Measurements from ENCODE around the gene PARD3.

Gene PARD3

DNA sequence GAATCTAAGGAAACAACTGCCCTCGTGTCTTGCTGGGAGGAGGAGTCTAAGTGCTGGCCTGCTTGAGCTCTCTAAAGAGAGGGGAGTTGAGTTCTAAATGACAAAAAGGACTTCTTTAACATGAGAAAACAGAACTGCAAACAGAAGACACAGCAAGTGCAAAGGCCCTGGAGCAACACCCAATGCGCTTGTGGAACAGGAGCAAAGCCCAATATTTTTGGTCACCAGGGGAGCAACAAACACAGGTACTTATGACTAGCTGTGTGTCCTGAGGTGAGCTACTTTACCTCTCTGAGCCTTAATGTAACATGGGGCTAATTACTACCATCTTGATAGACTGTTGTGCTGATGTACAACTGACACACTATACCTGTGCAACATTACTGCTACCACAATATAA is 634.3 kb downstream of the PARD3 start:
- DNase-seq (ENCODE audit: insufficient read length, low spot score) (no peak), FAIRE-seq (no peak)
- TF ChIP-seq, protein P1, sequence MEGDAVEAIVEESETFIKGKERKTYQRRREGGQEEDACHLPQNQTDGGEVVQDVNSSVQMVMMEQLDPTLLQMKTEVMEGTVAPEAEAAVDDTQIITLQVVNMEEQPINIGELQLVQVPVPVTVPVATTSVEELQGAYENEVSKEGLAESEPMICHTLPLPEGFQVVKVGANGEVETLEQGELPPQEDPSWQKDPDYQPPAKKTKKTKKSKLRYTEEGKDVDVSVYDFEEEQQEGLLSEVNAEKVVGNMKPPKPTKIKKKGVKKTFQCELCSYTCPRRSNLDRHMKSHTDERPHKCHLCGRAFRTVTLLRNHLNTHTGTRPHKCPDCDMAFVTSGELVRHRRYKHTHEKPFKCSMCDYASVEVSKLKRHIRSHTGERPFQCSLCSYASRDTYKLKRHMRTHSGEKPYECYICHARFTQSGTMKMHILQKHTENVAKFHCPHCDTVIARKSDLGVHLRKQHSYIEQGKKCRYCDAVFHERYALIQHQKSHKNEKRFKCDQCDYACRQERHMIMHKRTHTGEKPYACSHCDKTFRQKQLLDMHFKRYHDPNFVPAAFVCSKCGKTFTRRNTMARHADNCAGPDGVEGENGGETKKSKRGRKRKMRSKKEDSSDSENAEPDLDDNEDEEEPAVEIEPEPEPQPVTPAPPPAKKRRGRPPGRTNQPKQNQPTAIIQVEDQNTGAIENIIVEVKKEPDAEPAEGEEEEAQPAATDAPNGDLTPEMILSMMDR (IDR thresholded peaks at IDR 0.05; ENCODE audit: insufficient read depth, missing control alignments), result no peak

DNA sequence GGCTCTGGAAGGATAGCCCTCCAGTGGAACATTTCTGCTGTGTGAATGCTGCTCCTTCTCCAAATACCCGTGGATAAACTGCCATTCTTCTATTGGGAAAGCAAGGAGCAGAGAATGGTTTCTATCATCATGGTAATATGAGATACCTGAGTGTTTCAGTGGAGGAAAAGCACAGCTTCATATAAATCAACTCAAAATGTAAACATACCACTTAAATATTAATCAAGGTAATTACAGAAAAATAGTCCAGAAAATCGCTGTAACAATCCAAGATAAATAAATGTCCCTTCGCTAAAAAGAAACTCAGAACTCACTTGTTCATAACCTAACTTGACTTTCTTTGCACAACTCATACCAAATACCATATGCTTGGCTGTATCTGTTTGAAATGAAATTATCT is 635.8 kb downstream of the PARD3 start:
- FAIRE-seq (no peak), DNase-seq (ENCODE audit: insufficient read length, low spot score) (no peak)

DNA sequence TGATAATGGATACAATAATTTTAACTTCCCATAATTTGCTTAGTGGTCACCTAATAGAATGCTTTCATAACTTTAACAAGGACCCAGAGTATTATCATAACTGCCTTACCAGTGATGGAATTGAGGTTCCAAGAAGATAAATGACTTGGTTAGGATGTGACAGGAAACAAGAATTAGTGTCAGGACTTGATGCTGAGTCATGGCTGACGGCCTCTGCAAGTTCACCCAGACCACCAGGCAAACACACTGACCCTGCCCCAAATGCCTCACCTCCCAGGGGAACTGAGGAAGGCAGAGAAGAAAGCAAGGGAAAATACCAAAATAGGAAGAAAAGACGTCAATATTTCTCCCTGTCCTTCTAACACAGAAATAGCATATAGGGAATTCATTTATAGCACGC is 636.3 kb downstream of the PARD3 start:
- DNase-seq (ENCODE audit: insufficient read length, low spot score) (no peak), FAIRE-seq (no peak)
- TF ChIP-seq, protein P1 (IDR thresholded peaks at IDR 0.05; ENCODE audit: insufficient read depth, missing control alignments), result no peak

More for the DNA sequence above, 635.8 kb downstream of the PARD3 start:
- TF ChIP-seq, protein P1 (IDR thresholded peaks at IDR 0.05; ENCODE audit: insufficient read depth, missing control alignments), result no peak

DNA sequence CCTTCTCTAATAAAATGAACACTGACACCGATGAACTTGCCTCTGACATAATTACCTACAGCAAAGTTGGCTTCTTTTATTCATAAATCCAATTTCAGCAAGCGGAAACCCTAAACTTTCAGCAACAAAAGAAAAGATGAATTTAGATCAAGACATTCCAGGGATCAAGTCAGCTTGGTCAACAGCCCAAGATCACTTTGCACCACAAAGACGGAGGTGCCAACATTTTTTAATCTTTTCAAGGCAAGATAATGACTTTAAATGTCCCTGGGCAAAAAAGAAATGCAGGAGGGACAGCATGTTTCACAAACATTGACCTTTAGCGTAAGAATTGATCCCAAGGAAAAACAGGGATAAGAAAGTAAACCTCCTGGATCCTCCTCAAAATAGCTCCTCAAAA is 636.9 kb downstream of the PARD3 start:
- TF ChIP-seq, protein P1 (IDR thresholded peaks at IDR 0.05; ENCODE audit: insufficient read depth, missing control alignments), result no peak
- DNase-seq (ENCODE audit: insufficient read length, low spot score) (no peak), FAIRE-seq (no peak)

DNA sequence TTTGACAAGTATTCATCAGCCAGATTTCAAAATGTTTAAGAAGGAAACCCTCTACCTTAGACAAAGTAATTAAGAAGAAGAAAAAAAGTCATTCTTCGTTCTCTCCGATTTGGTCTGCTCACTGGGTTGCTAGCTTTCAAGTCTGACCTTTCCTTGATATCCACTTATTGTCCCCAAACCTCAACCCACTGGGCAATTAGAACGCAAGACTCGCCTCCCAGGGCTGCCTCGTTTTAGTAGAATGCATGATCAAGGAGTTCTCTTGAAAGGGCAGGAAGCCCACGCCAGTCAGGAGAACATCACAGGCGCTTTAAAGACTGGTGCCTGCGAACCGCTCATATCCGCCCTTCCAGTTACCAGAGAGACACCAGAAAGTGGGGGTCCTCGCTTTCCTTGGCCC is 637.7 kb downstream of the PARD3 start:
- TF ChIP-seq, protein P1 (IDR thresholded peaks at IDR 0.05; ENCODE audit: insufficient read depth, missing control alignments), result no peak
- no peak for DNase-seq (ENCODE audit: insufficient read length, low spot score)
- no peak for FAIRE-seq

DNA sequence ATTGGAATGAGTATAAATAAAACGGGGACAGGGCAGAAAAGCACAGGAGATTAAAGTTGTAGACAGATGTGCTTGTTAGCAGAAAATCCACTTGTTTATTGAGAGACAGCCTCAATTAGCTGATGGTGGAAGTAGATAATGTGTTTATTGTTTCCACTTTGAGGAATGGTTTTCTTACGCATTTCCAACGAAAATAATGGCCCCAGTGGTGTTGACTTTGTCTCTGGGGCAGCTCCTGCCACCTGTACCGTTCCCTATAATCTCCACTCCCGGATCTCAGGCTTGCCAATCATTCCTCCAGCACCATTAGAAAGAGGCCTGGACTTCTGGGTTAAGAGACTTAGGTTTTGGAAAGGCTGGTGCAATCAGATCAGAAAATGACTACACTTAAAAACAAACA is 638.7 kb downstream of the PARD3 start:
- no peak for DNase-seq (ENCODE audit: insufficient read length, low spot score)
- TF ChIP-seq, protein P1 (IDR thresholded peaks at IDR 0.05; ENCODE audit: insufficient read depth, missing control alignments), result no peak
- FAIRE-seq, result peak; percentile 60

DNA sequence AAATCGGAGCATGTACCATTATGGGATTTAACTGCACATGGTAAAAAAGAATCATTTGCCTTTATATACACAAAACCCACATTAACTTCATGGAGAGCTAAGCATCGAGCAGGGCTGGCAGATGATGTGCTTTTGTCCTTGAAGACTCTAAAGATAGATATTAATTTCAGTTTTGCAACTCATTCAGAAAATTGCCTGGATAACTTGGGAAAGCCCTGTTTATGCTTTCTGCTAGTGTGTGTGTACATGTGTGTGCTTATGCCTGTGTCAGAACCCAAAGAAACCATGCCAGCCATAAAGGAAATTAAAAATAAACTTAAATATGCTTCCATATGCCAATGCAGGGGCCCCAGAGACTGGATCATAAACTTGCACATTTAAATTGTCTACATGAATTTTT is 640.0 kb downstream of the PARD3 start:
- FAIRE-seq, result no peak

More for the DNA sequence above, 640.0 kb downstream of the PARD3 start:
- TF ChIP-seq, protein P1 (IDR thresholded peaks at IDR 0.05; ENCODE audit: insufficient read depth, missing control alignments), result no peak
- no peak for DNase-seq (ENCODE audit: insufficient read length, low spot score)

Data from D721Med (cell line).